NCI-H1694 (cell line): ENCODE results near the gene CERT1.
A peak's percentile ranks its signal among the peaks of the same experiment; 100 is the strongest.
"Not testable (repeated sequence)": the region's sequence is repeated elsewhere in the genome, so short reads cannot be mapped to it uniquely, and the experiment has no call there.

Source experiments
- DNase-seq: peaks from one replicate; lab custom pipeline; 2025; lab: John Stamatoyannopoulos, UW

Gene CERT1

GRCh38 chr5:75511435-75512382, at the start of gene CERT1, which contains the start of gene POLK:
CERT1 (minus strand) TSS chr5:75511629; CDS start chr5:75511207, 422 bp downstream.
POLK (plus strand) TSS chr5:75511891.
- DNase-seq, result peak; percentile 91

- DNase-seq, result not testable (repeated sequence)
Measured at GRCh38 chr5:75560655-75561054, 49.2 kb upstream of the CERT1 start.

GRCh38 chr5:75558981-75559632, 47.7 kb upstream of the CERT1 start:
- DNase-seq, result no peak

- no peak for DNase-seq
Measured at GRCh38 chr5:75558221-75558620, 46.8 kb upstream of the CERT1 start.

GRCh38 chr5:75553358-75553757, 41.9 kb upstream of the CERT1 start:
- DNase-seq, result no peak

GRCh38 chr5:75552764-75553163, 41.3 kb upstream of the CERT1 start:
- no peak for DNase-seq

- no peak for DNase-seq
Measured at GRCh38 chr5:75551471-75551870, 40.0 kb upstream of the CERT1 start.

GRCh38 chr5:75550597-75550996, 39.2 kb upstream of the CERT1 start:
- DNase-seq, result no peak

- DNase-seq, result no peak
Measured at GRCh38 chr5:75547812-75548211, 36.4 kb upstream of the CERT1 start.

GRCh38 chr5:75546830-75547229, 35.4 kb upstream of the CERT1 start:
- DNase-seq, result no peak

- DNase-seq, result no peak
Measured at GRCh38 chr5:75545131-75545530, 33.7 kb upstream of the CERT1 start.

- DNase-seq, result no peak
Measured at GRCh38 chr5:75538211-75538610, 26.8 kb upstream of the CERT1 start.

- no peak for DNase-seq
Measured at GRCh38 chr5:75536694-75537360, 25.4 kb upstream of the CERT1 start.

- no peak for DNase-seq
Measured at GRCh38 chr5:75536147-75536546, 24.7 kb upstream of the CERT1 start.

GRCh38 chr5:75534734-75535133, 23.3 kb upstream of the CERT1 start:
- no peak for DNase-seq

- not testable (repeated sequence) for DNase-seq
Measured at GRCh38 chr5:75533716-75534115, 22.3 kb upstream of the CERT1 start.

GRCh38 chr5:75532190-75532589, 20.8 kb upstream of the CERT1 start:
- no peak for DNase-seq

GRCh38 chr5:75529185-75529584, 17.8 kb upstream of the CERT1 start:
- DNase-seq, result no peak

- DNase-seq, result no peak
Measured at GRCh38 chr5:75526070-75526469, 14.6 kb upstream of the CERT1 start.

GRCh38 chr5:75525344-75525743, 13.9 kb upstream of the CERT1 start:
- no peak for DNase-seq

- no peak for DNase-seq
Measured at GRCh38 chr5:75524591-75524990, 13.2 kb upstream of the CERT1 start.

- no peak for DNase-seq
Measured at GRCh38 chr5:75524071-75524470, 12.6 kb upstream of the CERT1 start.

- no peak for DNase-seq
Measured at GRCh38 chr5:75523275-75523674, 11.8 kb upstream of the CERT1 start.
